Osteocyte (in vitro differentiated cells): ENCODE results near the gene LIN52. TPM values are rescaled to one million over a fixed set of nuclear protein-coding genes. Genes with fewer than 3 reads are reported as not detected.

Source experiments
- DNase-seq: peaks from one replicate; pipeline ENCODE4 v3.0.0; 2021; ENCODE audit warnings: mixed read lengths; ENCODE audit not compliant: unreplicated experiment; ENCODE audit errors: extremely low spot score
- H3K27ac Mint-ChIP-seq: one replicate; pipeline ENCODE4 v1.8.0; 2021; ENCODE audit warnings: mild to moderate bottlenecking, mixed read lengths; ENCODE audit not compliant: unreplicated experiment
- H3K27me3 Mint-ChIP-seq: one replicate; pipeline ENCODE4 v1.8.0; 2021; ENCODE audit warnings: mixed read lengths; ENCODE audit not compliant: unreplicated experiment
- H3K36me3 Mint-ChIP-seq: one replicate; pipeline ENCODE4 v1.8.0; 2021; ENCODE audit warnings: mixed read lengths; ENCODE audit not compliant: unreplicated experiment
- H3K4me1 Mint-ChIP-seq: one replicate; pipeline ENCODE4 v1.8.0; 2021; ENCODE audit warnings: mixed read lengths; ENCODE audit not compliant: unreplicated experiment
- H3K4me3 Mint-ChIP-seq: one replicate; pipeline ENCODE4 v1.8.0; 2021; ENCODE audit warnings: mild to moderate bottlenecking, moderate library complexity, mixed read lengths; ENCODE audit not compliant: unreplicated experiment
- H3K9me3 Mint-ChIP-seq: one replicate; pipeline ENCODE4 v1.8.0; 2021; ENCODE audit warnings: mixed read lengths; ENCODE audit not compliant: unreplicated experiment
- total RNA-seq: library from RNA; stranded (reverse); gene quantifications from 2 replicates; pipeline ENCODE4 v1.2.1, GENCODE V29; 2021
- TF ChIP-seq, protein P1 (sequence below): fragments of 200-600 bp; sonication (generic); IDR thresholded peaks from 2 replicates; pipeline ENCODE4 v1.5.0; 2021; ENCODE audit warnings: antibody characterized with exemption, mild to moderate bottlenecking, moderate library complexity

LIN52 gene
- total RNA-seq, 1 donor from 2014 or later = 9.0 TPM

- Mint-ChIP-seq H3K36me3 (no peaks in the 10 kb centered on the region), H3K4me3 (no peak overlapping the region), H3K9me3 (no peaks in the 10 kb centered on the region), H3K27me3 (no peaks in the 10 kb centered on the region), H3K4me1 (no peaks in the 10 kb centered on the region), H3K27ac (no peak overlapping the region)
- no peak for DNase-seq
- TF ChIP-seq, protein P1, sequence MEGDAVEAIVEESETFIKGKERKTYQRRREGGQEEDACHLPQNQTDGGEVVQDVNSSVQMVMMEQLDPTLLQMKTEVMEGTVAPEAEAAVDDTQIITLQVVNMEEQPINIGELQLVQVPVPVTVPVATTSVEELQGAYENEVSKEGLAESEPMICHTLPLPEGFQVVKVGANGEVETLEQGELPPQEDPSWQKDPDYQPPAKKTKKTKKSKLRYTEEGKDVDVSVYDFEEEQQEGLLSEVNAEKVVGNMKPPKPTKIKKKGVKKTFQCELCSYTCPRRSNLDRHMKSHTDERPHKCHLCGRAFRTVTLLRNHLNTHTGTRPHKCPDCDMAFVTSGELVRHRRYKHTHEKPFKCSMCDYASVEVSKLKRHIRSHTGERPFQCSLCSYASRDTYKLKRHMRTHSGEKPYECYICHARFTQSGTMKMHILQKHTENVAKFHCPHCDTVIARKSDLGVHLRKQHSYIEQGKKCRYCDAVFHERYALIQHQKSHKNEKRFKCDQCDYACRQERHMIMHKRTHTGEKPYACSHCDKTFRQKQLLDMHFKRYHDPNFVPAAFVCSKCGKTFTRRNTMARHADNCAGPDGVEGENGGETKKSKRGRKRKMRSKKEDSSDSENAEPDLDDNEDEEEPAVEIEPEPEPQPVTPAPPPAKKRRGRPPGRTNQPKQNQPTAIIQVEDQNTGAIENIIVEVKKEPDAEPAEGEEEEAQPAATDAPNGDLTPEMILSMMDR = no peak
These were observed 91.6 kb downstream of the LIN52 start for GRCh38 chr14:74176400-74176793.

GRCh38 chr14:74179856-74180255 lies 95.1 kb downstream of the LIN52 start:
- Mint-ChIP-seq H3K27me3 (no peaks in the 10 kb centered on the region), H3K4me3 (no peak overlapping the region), H3K4me1 (no peaks in the 10 kb centered on the region), H3K27ac (no peak overlapping the region), H3K36me3 (peaks cover 4% of the 10 kb centered on the region), H3K9me3 (no peaks in the 10 kb centered on the region)
- TF ChIP-seq, protein P1 = no peak
- no peak for DNase-seq

DNA sequence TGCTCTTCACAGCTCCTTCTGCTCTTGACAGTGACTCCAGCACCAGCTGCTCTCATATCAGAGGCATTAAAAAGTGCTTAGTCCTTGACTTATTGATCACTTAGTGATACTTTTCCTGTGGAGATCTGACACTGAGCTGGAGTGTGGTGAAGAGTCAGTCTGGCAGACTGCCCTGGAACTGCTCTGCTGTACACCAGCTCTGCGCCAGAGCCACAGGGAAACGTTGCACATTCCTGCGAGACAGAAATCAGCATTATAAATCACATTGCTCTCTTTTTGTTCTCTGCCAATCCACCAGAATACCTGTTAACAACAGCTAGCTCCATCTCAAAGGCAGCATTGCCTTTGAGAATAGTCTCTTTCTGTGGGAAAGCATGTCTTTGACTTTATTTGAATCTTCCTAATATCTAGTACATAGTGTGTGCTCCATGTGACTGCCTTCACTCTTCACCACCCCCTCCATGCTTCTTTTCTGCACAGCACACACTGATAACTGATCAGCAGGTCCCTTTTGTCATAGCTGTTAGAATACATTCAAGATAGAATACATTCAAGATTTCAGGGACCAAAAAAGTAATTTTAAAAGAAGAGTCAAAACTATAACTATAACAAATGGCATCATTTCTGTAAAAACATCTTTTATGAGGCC lies 106.3 kb downstream of the LIN52 start:
- Mint-ChIP-seq H3K9me3 (no peaks in the 10 kb centered on the region), H3K4me1 (peaks cover 3% of the 10 kb centered on the region), H3K27me3 (no peaks in the 10 kb centered on the region), H3K36me3 (no peaks in the 10 kb centered on the region), H3K4me3 (no peak overlapping the region), H3K27ac (no peak overlapping the region)
- DNase-seq = no peak
- TF ChIP-seq, protein P1 = no peak

DNA sequence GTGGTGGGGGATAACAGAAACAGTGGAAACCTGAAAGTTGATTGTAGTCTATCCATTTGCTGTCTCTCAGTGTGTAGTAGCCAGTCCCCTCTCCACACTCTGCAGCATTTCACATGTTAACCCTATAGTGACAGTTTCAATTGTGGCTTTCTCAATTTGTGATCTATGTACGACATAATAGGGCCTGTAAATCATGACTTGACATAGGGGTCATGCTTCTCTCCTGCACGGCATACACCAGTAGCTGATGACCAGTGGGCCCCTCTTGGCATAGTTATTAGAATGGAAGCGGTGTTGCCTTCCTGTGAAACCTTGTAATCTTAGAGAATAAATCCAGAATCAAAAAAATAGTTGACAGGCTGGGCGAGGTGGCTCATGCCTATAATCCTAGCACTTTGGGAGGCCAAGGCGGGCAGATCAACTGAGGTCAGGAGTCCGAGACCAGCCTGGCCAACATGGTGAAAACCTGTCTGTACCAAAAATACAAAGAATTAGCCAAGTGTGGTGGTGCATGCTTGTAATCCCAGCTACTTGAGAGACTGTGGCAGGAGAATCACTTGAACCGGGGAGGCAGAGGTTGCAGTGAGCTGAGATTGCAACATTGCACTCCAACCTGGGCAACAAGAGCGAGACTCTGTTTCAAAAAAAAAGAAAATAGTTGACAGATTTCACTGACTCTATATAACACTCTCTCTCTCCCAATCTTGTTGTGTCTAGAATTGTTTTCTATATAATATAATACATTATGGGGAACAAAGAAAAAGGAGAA lies 109.9 kb downstream of the LIN52 start:
- no peak overlapping the region for H3K4me3 Mint-ChIP-seq
- H3K4me1 Mint-ChIP-seq = no peaks in the 10 kb centered on the region
- no peaks in the 10 kb centered on the region for H3K9me3 Mint-ChIP-seq
- no peak for DNase-seq
- no peaks in the 10 kb centered on the region for H3K27me3 Mint-ChIP-seq
- peaks cover 6% of the 10 kb centered on the region for H3K36me3 Mint-ChIP-seq
- H3K27ac Mint-ChIP-seq = no peak overlapping the region
- TF ChIP-seq, protein P1 = no peak

- Mint-ChIP-seq H3K9me3 (no peaks in the 10 kb centered on the region), H3K27me3 (no peaks in the 10 kb centered on the region), H3K36me3 (peaks cover 8% of the 10 kb centered on the region), H3K4me1 (no peaks in the 10 kb centered on the region), H3K4me3 (no peak overlapping the region), H3K27ac (no peak overlapping the region)
- TF ChIP-seq, protein P1 = no peak
- DNase-seq = no peak
These were observed 110.9 kb downstream of the LIN52 start for GRCh38 chr14:74195623-74196022.
